ENCODE measurements around the gene CECR2.
A peak's percentile ranks its signal among the peaks of the same experiment; 100 is the strongest.

Gene CECR2

GRCh38 chr22:17491090-17491640, 121.9 kb downstream of the CECR2 start:
- H3K4me3 ChIP-seq (replicated peaks; ENCODE audit: low read depth, low read length), result no peak overlapping the region
- no peak for DNase-seq (ENCODE audit: extremely low read depth, low read depth)
- TF ChIP-seq CTCF (IDR thresholded peaks at IDR 0.05; ENCODE audit: low read depth, low read length, missing control alignments), result no peak

- no peak overlapping the region for H3K4me3 ChIP-seq (replicated peaks; ENCODE audit: low read depth, low read length)
- no peak for DNase-seq (ENCODE audit: extremely low read depth, low read depth)
- TF ChIP-seq CTCF (IDR thresholded peaks at IDR 0.05; ENCODE audit: low read depth, low read length, missing control alignments), result no peak
Observed at GRCh38 chr22:17492247-17492646, 123.0 kb downstream of the CECR2 start.

DNA sequence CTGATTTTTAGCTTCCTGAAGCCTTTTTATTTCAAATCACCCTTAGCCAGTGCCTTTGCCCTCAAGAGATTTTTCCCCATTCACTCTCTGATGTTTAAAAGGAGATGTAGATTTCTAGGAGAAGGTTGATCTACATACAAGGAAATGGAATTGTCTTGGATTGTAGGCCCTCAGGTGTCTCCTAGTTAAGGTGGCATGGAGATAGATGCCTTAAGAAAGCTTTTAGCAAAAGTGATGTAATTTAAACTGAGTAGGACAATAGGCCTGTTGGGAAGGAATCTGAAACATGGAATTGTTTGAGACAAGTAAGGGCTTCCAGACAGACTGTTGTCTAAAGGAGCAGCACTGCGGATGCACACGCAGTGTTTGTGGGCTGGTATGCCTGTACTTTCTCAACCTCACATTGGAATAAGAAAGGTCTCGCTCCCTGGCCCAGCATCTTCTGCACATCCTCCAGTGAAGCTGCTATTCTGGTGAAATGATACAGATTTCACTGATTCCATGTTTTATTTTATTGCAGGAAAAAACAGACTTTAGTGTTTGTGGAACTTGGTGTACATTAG, 124.2 kb downstream of the CECR2 start:
- no peak for DNase-seq (ENCODE audit: extremely low read depth, low read depth)
- TF ChIP-seq CTCF (IDR thresholded peaks at IDR 0.05; ENCODE audit: low read depth, low read length, missing control alignments), result no peak
- H3K4me3 ChIP-seq (replicated peaks; ENCODE audit: low read depth, low read length), result no peak overlapping the region

DNA sequence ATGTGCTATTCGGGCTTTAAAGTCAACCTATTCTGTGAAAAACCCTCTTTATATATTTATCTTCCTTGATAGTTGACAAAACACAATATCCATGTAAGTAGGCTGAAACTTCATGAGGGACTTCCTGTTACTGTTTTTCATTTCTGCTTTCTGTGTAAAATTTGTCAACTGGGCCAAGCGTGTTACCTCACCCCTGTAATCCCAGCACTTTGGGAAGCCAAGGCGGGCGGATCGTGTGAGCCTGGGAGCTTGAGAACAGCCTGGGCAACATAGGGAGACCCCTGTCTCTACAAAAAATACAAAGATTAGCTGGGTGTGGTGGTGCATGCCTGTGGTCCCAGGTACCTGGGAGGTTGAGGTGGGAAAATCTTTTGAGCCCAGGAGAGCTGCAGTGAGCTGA, 127.6 kb downstream of the CECR2 start:
- no peak for TF ChIP-seq CTCF (IDR thresholded peaks at IDR 0.05; ENCODE audit: low read depth, low read length, missing control alignments)

DNA sequence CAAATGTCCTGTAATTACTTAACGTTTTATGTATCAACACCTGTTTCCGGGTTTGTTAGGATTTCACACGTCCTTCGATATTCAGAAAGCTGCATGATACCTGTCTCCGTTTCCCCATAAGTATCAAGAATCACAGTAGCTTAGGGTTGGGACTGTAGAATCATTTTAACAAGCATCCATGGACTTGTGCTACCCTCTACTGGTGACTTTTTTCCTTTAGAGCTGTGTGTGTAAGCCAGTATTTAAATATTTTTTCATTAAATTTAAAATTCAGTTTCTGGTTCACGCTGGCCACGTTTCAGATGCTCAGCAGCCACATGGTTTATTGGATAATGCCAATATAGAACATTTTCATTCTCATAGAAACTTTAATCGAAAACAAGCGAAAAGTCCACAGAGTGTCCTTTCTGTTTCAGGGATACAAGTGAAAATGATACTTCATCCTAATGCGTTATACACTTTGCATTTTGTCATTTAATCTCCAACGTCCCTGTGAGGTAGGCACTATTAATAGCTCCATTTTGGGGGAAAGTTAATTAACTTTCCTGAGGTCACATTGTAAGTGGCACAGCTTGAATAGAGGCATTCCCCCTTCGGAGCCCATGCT, 132.5 kb downstream of the CECR2 start:
- peak; percentile 41 for TF ChIP-seq CTCF (IDR thresholded peaks at IDR 0.05; ENCODE audit: low read depth, low read length, missing control alignments)
- peak; percentile 50 for DNase-seq (ENCODE audit: extremely low read depth, low read depth)
- no peak overlapping the region for H3K4me3 ChIP-seq (replicated peaks; ENCODE audit: low read depth, low read length)

More for the DNA sequence above, 127.6 kb downstream of the CECR2 start:
- DNase-seq (ENCODE audit: extremely low read depth, low read depth), result no peak
- no peak overlapping the region for H3K4me3 ChIP-seq (replicated peaks; ENCODE audit: low read depth, low read length)

DNA sequence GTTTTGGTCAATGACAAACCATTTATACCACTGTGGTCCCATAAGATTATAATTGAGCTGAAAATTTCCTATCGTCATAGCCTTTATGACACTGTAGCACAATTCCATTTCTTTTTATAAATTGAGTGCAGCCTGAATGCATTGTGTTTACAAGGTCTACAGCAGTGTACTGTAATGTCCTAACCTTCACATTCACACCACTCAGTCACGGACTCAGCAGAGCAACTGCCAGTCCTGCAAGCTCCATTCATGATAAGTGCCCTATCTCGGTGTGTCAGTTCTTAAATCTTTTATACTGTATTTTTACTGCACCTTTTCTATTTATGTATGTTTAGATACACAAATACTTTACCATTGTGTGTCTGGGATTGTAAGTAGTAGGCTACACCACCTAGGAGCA, 138.8 kb downstream of the CECR2 start:
- no peak for DNase-seq (ENCODE audit: extremely low read depth, low read depth)
- H3K4me3 ChIP-seq (replicated peaks; ENCODE audit: low read depth, low read length), result no peak overlapping the region
- TF ChIP-seq CTCF (IDR thresholded peaks at IDR 0.05; ENCODE audit: low read depth, low read length, missing control alignments), result no peak

Data from HFF-Myc (cell line).